SK-N-SH (cell line): ENCODE measurements around the gene BRAF. TPM values are rescaled to one million over a fixed set of nuclear protein-coding genes. Genes with fewer than 3 reads are reported as not detected.

Source experiments
- CTCF ChIA-PET: fragments of 300-600, 350-600 bp; formaldehyde crosslinking; extraction: SDS; loops from one replicate; lab custom pipeline; 2021; lab: Yijun Ruan, JAX
- POLR2A ChIA-PET: fragments of 350-600 bp; sonication (Branson Sonifier 250); formaldehyde crosslinking; extraction: SDS; loops from one replicate; lab custom pipeline; 2020; ENCODE audit warnings: antibody characterized with exemption, inconsistent platforms; lab: Yijun Ruan, JAX
- DNase-seq: peaks from one replicate; pipeline ENCODE4 v3.0.0; 2012
- H2AFZ ChIP-seq: fragments of 200-600 bp; sonication (generic); 2 replicates; pipeline ENCODE4 v1.8.1; 2016; ENCODE audit warnings: antibody characterized with exemption, mild to moderate bottlenecking, low read depth
- H3F3A ChIP-seq: fragments of 200-600 bp; sonication (generic); replicated peaks from 2 replicates; pipeline ENCODE3; 2016; ENCODE audit warnings: antibody characterized with exemption, mild to moderate bottlenecking; ENCODE audit not compliant: insufficient read depth
- H3K27ac ChIP-seq, 2 experiments: fragments of 200-500 bp in 1 of 2; fragments of 200-600 bp in 1 of 2; sonication (Bioruptor generic) in 1 of 2; sonication (generic), shearing (Covaris generic) in 1 of 2; 2 replicates each; pipeline versions ENCODE4 v1.5.1 to v1.6.1; 2014 to 2016; ENCODE audit warnings: low read depth in 2 of 2, inconsistent platforms in 1 of 2, low read length in 1 of 2, mild to moderate bottlenecking in 1 of 2, mixed read lengths in 1 of 2
- H3K27me3 ChIP-seq: fragments of 200-600 bp; sonication (generic), shearing (Covaris generic); 2 replicates; pipeline ENCODE4 v1.6.1; 2016; ENCODE audit warnings: mixed run types; ENCODE audit not compliant: insufficient read depth
- H3K36me3 ChIP-seq, 2 experiments: fragments of 200-500 bp in 1 of 2; fragments of 200-600 bp in 1 of 2; sonication (Bioruptor generic) in 1 of 2; sonication (generic) in 1 of 2; replicated peaks in 1 of 2; 2 replicates each; pipeline versions ENCODE3 to v1.5.1; 2014 to 2016; ENCODE audit warnings: low read length in 1 of 2, mild to moderate bottlenecking in 1 of 2; ENCODE audit not compliant: insufficient read depth in 2 of 2, control insufficient read depth in 1 of 2
- H3K4me1 ChIP-seq, 2 experiments: fragments of 200-500 bp in 1 of 2; fragments of 200-600 bp in 1 of 2; sonication (Bioruptor generic) in 1 of 2; sonication (generic), shearing (Covaris generic) in 1 of 2; 2 replicates each; pipeline versions ENCODE4 v1.5.1 to v1.6.1; 2014 to 2016; ENCODE audit warnings: low read depth in 1 of 2, low read length in 1 of 2, mixed run types in 1 of 2; ENCODE audit not compliant: insufficient read depth in 2 of 2, control insufficient read depth in 1 of 2
- H3K4me2 ChIP-seq: fragments of 200-600 bp; sonication (generic), shearing (Covaris generic); 2 replicates; pipeline ENCODE4 v1.6.1; 2017; ENCODE audit warnings: mixed run types
- H3K4me3 ChIP-seq, 2 experiments: fragments of 200-500 bp in 1 of 2; fragments of 200-600 bp in 1 of 2; sonication (Bioruptor generic) in 1 of 2; sonication (generic), shearing (Covaris generic) in 1 of 2; 2 replicates each; pipeline versions ENCODE4 v1.5.1 to v1.8.1; 2014 to 2016; ENCODE audit warnings: low read depth in 2 of 2, inconsistent platforms in 1 of 2, low read length in 1 of 2, mild to moderate bottlenecking in 1 of 2, mixed read lengths in 1 of 2, moderate library complexity in 1 of 2
- H3K79me2 ChIP-seq: fragments of 200-600 bp; sonication (generic); 2 replicates; pipeline ENCODE4 v1.8.1; 2017; ENCODE audit warnings: mild to moderate bottlenecking; ENCODE audit not compliant: insufficient read depth
- H3K9ac ChIP-seq: fragments of 200-600 bp; sonication (generic); 2 replicates; pipeline ENCODE4 v1.6.1; 2017; ENCODE audit warnings: mixed run types
- H3K9me2 ChIP-seq: fragments of 200-600 bp; sonication (generic); 2 replicates; pipeline ENCODE4 v1.6.1; 2017; ENCODE audit warnings: mixed run types
- H3K9me3 ChIP-seq: fragments of 200-600 bp; sonication (generic); 2 replicates; pipeline ENCODE4 v1.6.1; 2017; ENCODE audit warnings: mixed run types, mild to moderate bottlenecking, moderate library complexity
- H4K20me1 ChIP-seq: fragments of 200-600 bp; sonication (generic); 2 replicates; pipeline ENCODE4 v1.6.1; 2017; ENCODE audit warnings: mild to moderate bottlenecking, mixed run types; ENCODE audit not compliant: insufficient read depth
- EZH2phosphoT487 ChIP-seq: fragments of 200-600 bp; sonication (generic); IDR thresholded peaks from 2 replicates; pipeline ENCODE4 v1.6.1; 2017; ENCODE audit warnings: low read depth, mixed run types, mild to moderate bottlenecking, antibody characterized with exemption, moderate library complexity, borderline replicate concordance
- FOXM1 ChIP-seq: IDR thresholded peaks from 2 replicates; pipeline ENCODE4 v1.4.0; 2012; ENCODE audit warnings: low read depth, mild to moderate bottlenecking
- GABPA ChIP-seq: IDR thresholded peaks from 2 replicates; pipeline ENCODE4 v1.4.0; 2012; ENCODE audit warnings: low read depth, mild to moderate bottlenecking
- MXI1 ChIP-seq: IDR thresholded peaks from 2 replicates; pipeline ENCODE4 v1.6.1; 2012; ENCODE audit warnings: mild to moderate bottlenecking, low read depth, low read length, improper control_type of control experiment
- NFIC ChIP-seq: IDR thresholded peaks from 2 replicates; pipeline ENCODE4 v1.4.0; 2012; ENCODE audit warnings: borderline replicate concordance
- RXRA ChIP-seq: IDR thresholded peaks from 2 replicates; pipeline ENCODE4 v1.4.0; 2012; ENCODE audit warnings: low read depth, mild to moderate bottlenecking, borderline replicate concordance
- TAF1 ChIP-seq: IDR thresholded peaks from 2 replicates; pipeline ENCODE4 v1.6.1; 2012; ENCODE audit warnings: low read depth, mild to moderate bottlenecking, low read length, moderate library complexity, borderline replicate concordance
- YY1 ChIP-seq: IDR thresholded peaks from 2 replicates; pipeline ENCODE4 v1.4.0; 2012; ENCODE audit warnings: low read depth, mild to moderate bottlenecking
- WGBS: methylation state at CpG from one replicate; pipeline ENCODE4 v1.1.6; 2017; ENCODE audit warnings: low lambda C conversion rate; 5-methylcytosine and 5-hydroxymethylcytosine counted together
- polyA plus RNA-seq, 3 experiments: library from polyadenylated mRNA; depleted of rRNA; stranded (reverse); fragments of >200 nt; gene quantifications; 2 replicates each; pipeline ENCODE4 v1.2.3, GENCODE V29; 2012
- TF ChIP-seq, protein P1 (sequence below): fragments of 200-600 bp; sonication (generic); IDR thresholded peaks from 2 replicates; pipeline ENCODE4 v1.6.1; 2017; ENCODE audit warnings: antibody characterized with exemption, mild to moderate bottlenecking, moderate library complexity
- TF ChIP-seq, protein P2 (sequence below): IDR thresholded peaks from 2 replicates; pipeline ENCODE4 v1.4.0; 2012; ENCODE audit warnings: low read depth, borderline replicate concordance
- TF ChIP-seq, protein P3 (sequence below): IDR thresholded peaks from 2 replicates; pipeline ENCODE4 v1.6.1; 2012; ENCODE audit warnings: mild to moderate bottlenecking, low read depth, low read length, moderate library complexity
- TF ChIP-seq, protein P4 (sequence below): fragments of 150-350 bp; IDR thresholded peaks from 2 replicates; pipeline ENCODE4 v1.6.1; 2017; ENCODE audit warnings: antibody characterized with exemption, low read length, low read depth, borderline replicate concordance

Gene BRAF
- polyA plus RNA-seq, 1 of the 3 experiments (the other 2 are of a cell fraction) = 5.2 TPM

DNA sequence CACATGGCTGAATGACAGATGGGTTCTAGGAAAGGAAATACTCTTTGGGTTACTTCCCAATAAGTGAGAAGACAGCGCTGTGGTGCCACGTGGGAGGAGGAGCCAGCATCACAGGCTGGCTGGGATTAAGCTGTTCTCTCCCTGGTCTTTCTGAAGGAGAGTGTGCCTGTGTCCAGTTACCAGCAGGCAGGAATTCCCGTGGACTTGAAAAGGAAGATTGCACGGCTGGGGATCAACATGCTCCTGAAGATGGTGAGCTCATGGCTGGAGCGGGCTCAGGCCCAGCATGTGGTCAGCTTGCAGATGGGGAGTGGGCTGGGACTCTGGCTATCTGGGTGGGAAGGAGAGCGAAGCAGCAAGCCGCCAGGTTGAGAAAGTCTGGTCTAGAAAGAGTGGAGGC is 243.8 kb downstream of the BRAF start:
- Histone ChIP-seq H3F3A (no peaks in the 10 kb centered on the region), H3K4me2 (no peak overlapping the region), H3K27me3 (no peaks in the 10 kb centered on the region), H3K27ac (no peak overlapping the region), H3K79me2 (no peaks in the 10 kb centered on the region), H3K36me3 (peaks cover 0 to 10% of the 10 kb centered on the region in 2 experiments), H3K4me1 (no peaks in the 10 kb centered on the region), H3K4me3 (no peak overlapping the region), H3K9me2 (no peaks in the 10 kb centered on the region), H3K9me3 (no peaks in the 10 kb centered on the region), H4K20me1 (no peaks in the 10 kb centered on the region), H3K9ac (no peak overlapping the region), H2AFZ (no peak overlapping the region)
- CTCF ChIA-PET = interaction anchor here (0.5 to 1.0 kb wide), 2 partner anchors 17 to 28 kb away, joined by 3 read pairs; no protein-coding TSS in a partner anchor
- TF ChIP-seq EZH2phosphoT487 (no peak), TAF1 (no peak), NFIC (no peak), GABPA (no peak), YY1 (no peak), FOXM1 (no peak), MXI1 (no peak), RXRA (no peak)
- TF ChIP-seq, protein P1, sequence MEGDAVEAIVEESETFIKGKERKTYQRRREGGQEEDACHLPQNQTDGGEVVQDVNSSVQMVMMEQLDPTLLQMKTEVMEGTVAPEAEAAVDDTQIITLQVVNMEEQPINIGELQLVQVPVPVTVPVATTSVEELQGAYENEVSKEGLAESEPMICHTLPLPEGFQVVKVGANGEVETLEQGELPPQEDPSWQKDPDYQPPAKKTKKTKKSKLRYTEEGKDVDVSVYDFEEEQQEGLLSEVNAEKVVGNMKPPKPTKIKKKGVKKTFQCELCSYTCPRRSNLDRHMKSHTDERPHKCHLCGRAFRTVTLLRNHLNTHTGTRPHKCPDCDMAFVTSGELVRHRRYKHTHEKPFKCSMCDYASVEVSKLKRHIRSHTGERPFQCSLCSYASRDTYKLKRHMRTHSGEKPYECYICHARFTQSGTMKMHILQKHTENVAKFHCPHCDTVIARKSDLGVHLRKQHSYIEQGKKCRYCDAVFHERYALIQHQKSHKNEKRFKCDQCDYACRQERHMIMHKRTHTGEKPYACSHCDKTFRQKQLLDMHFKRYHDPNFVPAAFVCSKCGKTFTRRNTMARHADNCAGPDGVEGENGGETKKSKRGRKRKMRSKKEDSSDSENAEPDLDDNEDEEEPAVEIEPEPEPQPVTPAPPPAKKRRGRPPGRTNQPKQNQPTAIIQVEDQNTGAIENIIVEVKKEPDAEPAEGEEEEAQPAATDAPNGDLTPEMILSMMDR = no peak
- TF ChIP-seq, protein P2, sequence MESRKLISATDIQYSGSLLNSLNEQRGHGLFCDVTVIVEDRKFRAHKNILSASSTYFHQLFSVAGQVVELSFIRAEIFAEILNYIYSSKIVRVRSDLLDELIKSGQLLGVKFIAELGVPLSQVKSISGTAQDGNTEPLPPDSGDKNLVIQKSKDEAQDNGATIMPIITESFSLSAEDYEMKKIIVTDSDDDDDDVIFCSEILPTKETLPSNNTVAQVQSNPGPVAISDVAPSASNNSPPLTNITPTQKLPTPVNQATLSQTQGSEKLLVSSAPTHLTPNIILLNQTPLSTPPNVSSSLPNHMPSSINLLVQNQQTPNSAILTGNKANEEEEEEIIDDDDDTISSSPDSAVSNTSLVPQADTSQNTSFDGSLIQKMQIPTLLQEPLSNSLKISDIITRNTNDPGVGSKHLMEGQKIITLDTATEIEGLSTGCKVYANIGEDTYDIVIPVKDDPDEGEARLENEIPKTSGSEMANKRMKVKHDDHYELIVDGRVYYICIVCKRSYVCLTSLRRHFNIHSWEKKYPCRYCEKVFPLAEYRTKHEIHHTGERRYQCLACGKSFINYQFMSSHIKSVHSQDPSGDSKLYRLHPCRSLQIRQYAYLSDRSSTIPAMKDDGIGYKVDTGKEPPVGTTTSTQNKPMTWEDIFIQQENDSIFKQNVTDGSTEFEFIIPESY = no peak
- TF ChIP-seq, protein P3, sequence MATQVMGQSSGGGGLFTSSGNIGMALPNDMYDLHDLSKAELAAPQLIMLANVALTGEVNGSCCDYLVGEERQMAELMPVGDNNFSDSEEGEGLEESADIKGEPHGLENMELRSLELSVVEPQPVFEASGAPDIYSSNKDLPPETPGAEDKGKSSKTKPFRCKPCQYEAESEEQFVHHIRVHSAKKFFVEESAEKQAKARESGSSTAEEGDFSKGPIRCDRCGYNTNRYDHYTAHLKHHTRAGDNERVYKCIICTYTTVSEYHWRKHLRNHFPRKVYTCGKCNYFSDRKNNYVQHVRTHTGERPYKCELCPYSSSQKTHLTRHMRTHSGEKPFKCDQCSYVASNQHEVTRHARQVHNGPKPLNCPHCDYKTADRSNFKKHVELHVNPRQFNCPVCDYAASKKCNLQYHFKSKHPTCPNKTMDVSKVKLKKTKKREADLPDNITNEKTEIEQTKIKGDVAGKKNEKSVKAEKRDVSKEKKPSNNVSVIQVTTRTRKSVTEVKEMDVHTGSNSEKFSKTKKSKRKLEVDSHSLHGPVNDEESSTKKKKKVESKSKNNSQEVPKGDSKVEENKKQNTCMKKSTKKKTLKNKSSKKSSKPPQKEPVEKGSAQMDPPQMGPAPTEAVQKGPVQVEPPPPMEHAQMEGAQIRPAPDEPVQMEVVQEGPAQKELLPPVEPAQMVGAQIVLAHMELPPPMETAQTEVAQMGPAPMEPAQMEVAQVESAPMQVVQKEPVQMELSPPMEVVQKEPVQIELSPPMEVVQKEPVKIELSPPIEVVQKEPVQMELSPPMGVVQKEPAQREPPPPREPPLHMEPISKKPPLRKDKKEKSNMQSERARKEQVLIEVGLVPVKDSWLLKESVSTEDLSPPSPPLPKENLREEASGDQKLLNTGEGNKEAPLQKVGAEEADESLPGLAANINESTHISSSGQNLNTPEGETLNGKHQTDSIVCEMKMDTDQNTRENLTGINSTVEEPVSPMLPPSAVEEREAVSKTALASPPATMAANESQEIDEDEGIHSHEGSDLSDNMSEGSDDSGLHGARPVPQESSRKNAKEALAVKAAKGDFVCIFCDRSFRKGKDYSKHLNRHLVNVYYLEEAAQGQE = no peak
- TF ChIP-seq, protein P4, sequence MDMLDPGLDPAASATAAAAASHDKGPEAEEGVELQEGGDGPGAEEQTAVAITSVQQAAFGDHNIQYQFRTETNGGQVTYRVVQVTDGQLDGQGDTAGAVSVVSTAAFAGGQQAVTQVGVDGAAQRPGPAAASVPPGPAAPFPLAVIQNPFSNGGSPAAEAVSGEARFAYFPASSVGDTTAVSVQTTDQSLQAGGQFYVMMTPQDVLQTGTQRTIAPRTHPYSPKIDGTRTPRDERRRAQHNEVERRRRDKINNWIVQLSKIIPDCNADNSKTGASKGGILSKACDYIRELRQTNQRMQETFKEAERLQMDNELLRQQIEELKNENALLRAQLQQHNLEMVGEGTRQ = no peak
- DNase-seq = no peak
- POLR2A ChIA-PET = no interaction called here
- WGBS = 90% methylated on average over 7 of the region's 7 CpGs
